ENCODE data around the gene STXBP2.

DNA sequence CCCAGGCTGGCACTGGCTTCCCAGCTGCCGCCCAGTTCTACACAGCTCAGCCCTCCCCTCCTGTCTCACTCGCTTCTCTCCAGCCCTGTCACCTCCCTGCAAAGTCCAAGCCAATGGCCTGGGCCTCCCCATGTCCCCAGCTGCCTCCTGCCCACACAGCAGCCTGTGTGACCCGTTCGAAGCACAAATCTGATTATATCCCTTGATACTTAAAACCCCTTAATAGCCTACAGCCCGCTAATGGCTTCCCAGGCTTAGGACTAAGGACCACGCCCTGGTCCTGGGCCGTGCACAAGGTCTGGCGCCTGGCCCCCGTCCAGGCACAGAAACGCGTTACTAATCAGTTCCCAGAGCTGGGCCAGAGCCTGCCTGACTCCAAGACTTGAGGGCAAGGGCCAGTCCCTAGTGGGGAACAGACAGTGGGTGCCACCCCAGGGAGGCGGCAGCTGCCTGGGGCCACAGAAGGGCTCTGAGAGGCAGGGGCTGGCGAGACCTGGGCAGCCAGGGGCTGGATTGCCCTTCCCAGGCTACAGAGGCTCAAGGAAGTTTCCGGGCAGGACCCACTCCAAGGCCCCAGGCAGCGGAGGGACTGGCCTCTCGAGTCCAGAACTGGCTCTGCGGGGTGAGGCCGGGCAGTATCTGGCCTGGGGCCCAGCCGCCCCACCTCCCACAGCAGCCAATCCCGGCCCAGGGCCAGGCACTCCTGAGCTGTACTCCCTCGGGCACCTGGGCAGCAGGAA, 18.0 kb upstream of the STXBP2 start:
- TF ChIP-seq, protein P1, sequence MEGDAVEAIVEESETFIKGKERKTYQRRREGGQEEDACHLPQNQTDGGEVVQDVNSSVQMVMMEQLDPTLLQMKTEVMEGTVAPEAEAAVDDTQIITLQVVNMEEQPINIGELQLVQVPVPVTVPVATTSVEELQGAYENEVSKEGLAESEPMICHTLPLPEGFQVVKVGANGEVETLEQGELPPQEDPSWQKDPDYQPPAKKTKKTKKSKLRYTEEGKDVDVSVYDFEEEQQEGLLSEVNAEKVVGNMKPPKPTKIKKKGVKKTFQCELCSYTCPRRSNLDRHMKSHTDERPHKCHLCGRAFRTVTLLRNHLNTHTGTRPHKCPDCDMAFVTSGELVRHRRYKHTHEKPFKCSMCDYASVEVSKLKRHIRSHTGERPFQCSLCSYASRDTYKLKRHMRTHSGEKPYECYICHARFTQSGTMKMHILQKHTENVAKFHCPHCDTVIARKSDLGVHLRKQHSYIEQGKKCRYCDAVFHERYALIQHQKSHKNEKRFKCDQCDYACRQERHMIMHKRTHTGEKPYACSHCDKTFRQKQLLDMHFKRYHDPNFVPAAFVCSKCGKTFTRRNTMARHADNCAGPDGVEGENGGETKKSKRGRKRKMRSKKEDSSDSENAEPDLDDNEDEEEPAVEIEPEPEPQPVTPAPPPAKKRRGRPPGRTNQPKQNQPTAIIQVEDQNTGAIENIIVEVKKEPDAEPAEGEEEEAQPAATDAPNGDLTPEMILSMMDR (IDR thresholded peaks at IDR 0.05): no peak
- TF ChIP-seq, protein P2, sequence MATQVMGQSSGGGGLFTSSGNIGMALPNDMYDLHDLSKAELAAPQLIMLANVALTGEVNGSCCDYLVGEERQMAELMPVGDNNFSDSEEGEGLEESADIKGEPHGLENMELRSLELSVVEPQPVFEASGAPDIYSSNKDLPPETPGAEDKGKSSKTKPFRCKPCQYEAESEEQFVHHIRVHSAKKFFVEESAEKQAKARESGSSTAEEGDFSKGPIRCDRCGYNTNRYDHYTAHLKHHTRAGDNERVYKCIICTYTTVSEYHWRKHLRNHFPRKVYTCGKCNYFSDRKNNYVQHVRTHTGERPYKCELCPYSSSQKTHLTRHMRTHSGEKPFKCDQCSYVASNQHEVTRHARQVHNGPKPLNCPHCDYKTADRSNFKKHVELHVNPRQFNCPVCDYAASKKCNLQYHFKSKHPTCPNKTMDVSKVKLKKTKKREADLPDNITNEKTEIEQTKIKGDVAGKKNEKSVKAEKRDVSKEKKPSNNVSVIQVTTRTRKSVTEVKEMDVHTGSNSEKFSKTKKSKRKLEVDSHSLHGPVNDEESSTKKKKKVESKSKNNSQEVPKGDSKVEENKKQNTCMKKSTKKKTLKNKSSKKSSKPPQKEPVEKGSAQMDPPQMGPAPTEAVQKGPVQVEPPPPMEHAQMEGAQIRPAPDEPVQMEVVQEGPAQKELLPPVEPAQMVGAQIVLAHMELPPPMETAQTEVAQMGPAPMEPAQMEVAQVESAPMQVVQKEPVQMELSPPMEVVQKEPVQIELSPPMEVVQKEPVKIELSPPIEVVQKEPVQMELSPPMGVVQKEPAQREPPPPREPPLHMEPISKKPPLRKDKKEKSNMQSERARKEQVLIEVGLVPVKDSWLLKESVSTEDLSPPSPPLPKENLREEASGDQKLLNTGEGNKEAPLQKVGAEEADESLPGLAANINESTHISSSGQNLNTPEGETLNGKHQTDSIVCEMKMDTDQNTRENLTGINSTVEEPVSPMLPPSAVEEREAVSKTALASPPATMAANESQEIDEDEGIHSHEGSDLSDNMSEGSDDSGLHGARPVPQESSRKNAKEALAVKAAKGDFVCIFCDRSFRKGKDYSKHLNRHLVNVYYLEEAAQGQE (IDR thresholded peaks at IDR 0.05; ENCODE audit: insufficient read depth in 1 of 2, low read depth in 2 of 2, low read length in 1 of 2): no peak
